ENCODE measurements around the gene MAP3K8.
"Not testable (repeated sequence)": the region's sequence is repeated elsewhere in the genome, so short reads cannot be mapped to it uniquely, and the experiment has no call there.

Gene MAP3K8

GRCh38 chr10:30453764-30454527 is 20.0 kb downstream of the MAP3K8 start:
- DNase-seq, result no peak

- DNase-seq, result no peak
These were observed 20.9 kb downstream of the MAP3K8 start for GRCh38 chr10:30454744-30455510.

GRCh38 chr10:30455816-30456215 is 21.8 kb downstream of the MAP3K8 start:
- DNase-seq, result no peak

DNA sequence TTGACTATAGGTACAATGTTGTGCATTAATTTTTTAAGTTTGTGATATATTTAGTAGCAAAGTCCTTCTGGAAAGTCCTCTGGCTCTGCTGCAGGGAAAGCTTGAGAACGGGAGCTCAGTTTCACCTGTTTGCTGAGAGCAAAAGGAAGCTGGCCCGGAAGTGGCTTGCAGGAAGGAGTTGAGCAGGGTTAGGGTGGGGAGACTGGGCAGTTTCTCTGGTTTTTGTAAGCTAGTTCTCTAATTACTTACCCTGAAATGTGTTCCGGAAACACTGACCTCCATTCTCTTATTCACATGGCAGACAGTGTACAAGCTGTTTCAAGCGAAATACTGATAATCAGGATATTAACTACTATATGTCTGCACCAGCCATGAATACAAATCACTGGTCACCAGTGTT is 22.3 kb downstream of the MAP3K8 start:
- no peak for DNase-seq

- no peak for DNase-seq
These were observed 25.3 kb downstream of the MAP3K8 start for GRCh38 chr10:30459283-30459682.

DNA sequence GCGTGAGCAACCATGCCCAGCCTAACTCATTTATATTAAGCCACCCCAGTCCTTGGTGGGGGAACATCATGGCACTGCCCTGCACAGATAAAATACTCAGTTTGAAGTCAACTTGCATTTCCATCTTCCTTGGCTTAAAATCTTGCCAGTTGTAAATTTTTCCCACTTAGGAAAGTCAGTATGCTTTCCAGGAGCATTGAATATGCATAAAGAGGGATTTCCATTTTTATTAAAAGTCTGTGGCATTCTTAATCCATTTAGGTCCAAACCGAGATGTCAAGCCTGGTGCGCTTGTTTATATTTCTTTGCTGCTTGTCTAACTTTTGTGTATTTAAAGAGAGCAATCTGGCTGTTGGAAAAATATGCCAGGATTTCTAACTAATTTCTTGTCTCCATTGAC is 26.1 kb downstream of the MAP3K8 start:
- DNase-seq, result no peak

- DNase-seq, result no peak
These were observed 28.5 kb downstream of the MAP3K8 start for GRCh38 chr10:30462513-30462912.

- no peak for DNase-seq
These were observed 30.0 kb downstream of the MAP3K8 start for GRCh38 chr10:30463944-30464451.

DNA sequence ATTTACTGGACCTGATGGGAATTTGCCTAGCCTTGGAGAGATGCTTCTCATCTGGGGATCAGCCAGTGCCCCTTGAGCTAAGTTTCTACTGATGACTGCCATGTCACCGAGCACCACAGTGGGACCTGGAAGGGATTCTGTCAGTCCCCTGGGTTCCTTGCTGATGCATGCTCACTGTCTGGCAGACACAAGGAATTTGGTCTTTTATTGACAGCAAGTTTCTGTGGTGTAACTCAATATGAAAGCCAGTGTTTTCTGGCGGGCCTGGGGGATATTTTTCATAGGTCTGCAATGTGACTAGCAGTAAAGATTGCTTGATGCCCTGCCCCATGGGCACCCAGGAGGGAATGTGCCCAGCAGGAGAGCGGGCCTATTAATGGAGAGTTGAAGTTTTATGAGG is 30.7 kb downstream of the MAP3K8 start:
- DNase-seq, result no peak

- no peak for DNase-seq
These were observed 32.5 kb downstream of the MAP3K8 start for GRCh38 chr10:30466445-30466844.

DNA sequence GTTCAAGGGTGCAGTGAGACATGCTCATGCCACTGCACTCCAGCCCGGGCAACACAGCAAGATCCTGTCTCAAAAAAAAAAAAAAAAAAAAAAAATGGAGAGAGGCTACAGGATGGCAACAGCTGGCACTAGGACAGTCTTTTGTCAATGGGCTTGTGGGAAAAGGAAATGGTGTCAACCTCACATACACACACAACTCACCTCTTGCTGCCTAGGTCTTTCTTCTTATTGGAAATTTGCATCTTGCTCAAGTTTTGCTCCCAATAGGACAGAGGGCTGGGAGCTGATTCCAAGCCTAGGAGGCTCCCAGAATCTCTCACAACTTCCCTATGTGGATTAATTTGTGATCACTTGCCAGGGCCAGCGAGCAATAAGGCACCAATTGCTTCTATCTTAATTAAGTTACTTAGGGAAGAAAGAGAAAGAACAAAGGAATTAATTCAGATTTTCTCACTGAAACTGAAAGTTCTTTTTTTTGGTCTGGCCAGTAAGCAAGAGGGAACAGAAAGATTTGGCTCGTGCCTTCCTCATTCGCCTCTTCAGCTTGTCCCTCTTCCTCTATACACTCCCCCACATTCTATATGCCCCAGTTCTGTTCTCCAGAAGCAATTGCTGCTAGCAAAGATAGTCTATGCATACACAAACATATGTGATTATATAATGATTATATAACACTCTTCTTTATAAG is 33.8 kb downstream of the MAP3K8 start:
- no peak for DNase-seq

- no peak for DNase-seq
These were observed 38.6 kb downstream of the MAP3K8 start for GRCh38 chr10:30472414-30473155.

- not testable (repeated sequence) for DNase-seq
These were observed 41.5 kb downstream of the MAP3K8 start for GRCh38 chr10:30475515-30475914.

DNA sequence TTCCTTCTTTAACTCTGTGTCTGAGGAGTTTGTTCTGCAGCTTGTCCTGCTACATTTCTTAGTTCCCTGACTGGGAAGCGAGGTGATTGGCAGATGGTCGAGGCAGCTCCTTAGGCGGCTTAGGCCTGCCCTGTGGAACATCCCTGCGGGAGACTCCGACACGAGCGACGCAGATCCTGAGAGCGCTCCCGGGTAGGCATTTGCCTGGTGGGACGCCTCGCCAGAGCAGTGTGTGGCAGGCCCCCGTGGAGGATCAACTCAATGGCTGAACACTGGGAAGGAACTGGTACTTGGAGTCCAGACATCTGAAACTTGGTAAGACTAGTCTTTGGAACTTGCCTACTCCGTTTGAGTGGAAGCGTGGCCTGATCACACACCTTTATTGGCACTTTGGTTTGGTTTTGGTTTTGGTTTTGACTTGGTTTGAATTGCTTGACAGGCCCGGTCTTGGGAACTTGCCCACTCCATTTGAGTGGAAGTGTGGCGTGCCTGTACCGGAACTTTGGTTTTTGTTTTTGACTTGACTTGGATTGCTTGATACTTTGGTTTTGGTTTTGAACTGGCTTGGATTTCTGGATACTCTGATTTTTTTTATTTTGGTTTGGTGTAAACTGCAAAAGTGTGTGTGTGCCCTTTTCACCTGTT is 42.6 kb downstream of the MAP3K8 start:
- DNase-seq, result no peak

DNA sequence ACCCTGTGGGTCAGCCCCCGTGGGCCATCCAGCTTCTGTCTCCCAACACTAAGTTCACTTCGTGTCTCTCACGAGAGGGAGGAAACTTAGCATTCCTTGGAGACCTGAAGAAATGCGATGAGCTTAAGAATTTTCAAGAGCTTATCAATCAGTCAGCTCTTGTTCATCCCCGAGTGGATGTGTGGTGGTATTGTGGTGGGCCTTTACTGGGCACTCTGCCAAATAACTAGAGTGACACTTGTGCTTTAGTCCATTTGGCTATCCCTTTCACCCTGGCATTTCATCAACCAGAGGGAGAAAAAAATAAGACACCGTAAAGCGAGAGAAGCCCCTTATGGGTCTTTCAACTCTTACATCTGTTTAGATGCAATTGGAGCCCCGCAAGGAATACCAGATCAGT is 45.5 kb downstream of the MAP3K8 start:
- not testable (repeated sequence) for DNase-seq

DNA sequence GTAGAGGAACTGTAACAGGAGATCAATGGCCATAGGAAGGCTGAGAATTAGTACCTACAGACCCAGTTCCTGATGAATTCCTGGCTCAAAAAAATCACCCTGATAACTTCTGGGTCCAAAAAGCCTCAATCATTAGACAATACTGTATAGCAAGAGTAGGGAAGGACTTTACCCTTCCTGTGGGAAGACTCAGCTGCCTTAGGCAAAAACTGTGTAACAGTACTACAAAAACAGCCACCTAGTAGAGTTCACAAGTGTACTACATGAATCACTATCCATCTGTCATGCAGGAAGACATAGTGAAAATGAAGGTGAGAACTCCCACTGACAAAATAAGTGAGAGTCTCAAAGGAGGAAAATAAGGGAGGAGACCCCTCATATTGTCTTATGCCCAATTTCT is 47.6 kb downstream of the MAP3K8 start:
- DNase-seq, result no peak

- no peak for DNase-seq
These were observed 54.3 kb downstream of the MAP3K8 start for GRCh38 chr10:30488316-30488715.

GRCh38 chr10:30489346-30489745 is 55.4 kb downstream of the MAP3K8 start:
- DNase-seq, result no peak

GRCh38 chr10:30490289-30491000 is 56.5 kb downstream of the MAP3K8 start:
- DNase-seq, result no peak

- no peak for DNase-seq
These were observed 57.4 kb downstream of the MAP3K8 start for GRCh38 chr10:30491204-30491915.
